Caco-2 (cell line): ENCODE results near the gene ODAD2. TPM values are rescaled to one million over a fixed set of nuclear protein-coding genes. Genes with fewer than 3 reads are reported as not detected.

Source experiments
- BruUV-seq: library from RNA; stranded (reverse); fragments of 400-500 nt; replicated peaks from 2 replicates; lab custom pipeline; 2021; lab: Mats Ljungman, UMichigan
- CTCF ChIA-PET: fragments of 300-600 bp; sonication (Branson Sonifier 250); formaldehyde crosslinking; loops from one replicate; lab custom pipeline; 2022; ENCODE audit warnings: antibody characterized with exemption; lab: Charles Lee
- POLR2A ChIA-PET: fragments of 300-600 bp; sonication (Branson Sonifier 250); formaldehyde crosslinking; loops from one replicate; lab custom pipeline; 2022; ENCODE audit warnings: antibody characterized with exemption; lab: Charles Lee
- DNase-seq, 2 experiments: peaks; one replicate each; pipeline versions ENCODE4 v3.0.0 to v3.0.0-alpha.2; 2020 to 2022
- H3K27me3 ChIP-seq: replicated peaks from 2 replicates; pipeline ENCODE4 v1.6.0; 2011; ENCODE audit warnings: low read length; ENCODE audit not compliant: control insufficient read depth, insufficient read depth
- H3K36me3 ChIP-seq: 2 replicates; pipeline ENCODE4 v1.5.1; 2011; ENCODE audit warnings: low read length; ENCODE audit not compliant: control insufficient read depth, insufficient read depth
- H3K4me1 ChIP-seq: fragments of 250-450 bp; sonication (Bioruptor Pico); 2 replicates; pipeline ENCODE4 v1.5.1; 2020; ENCODE audit warnings: mild to moderate bottlenecking
- H3K4me3 ChIP-seq: 2 replicates; pipeline ENCODE4 v1.5.1; 2011; ENCODE audit warnings: low read depth, mild to moderate bottlenecking, control low read depth, low read length
- H3K9me3 ChIP-seq: fragments of 250-450 bp; sonication (Bioruptor Pico); 2 replicates; pipeline ENCODE4 v1.5.1; 2020; ENCODE audit warnings: mild to moderate bottlenecking, moderate library complexity
- H3K27ac Mint-ChIP-seq: one replicate; pipeline ENCODE4 v1.8.0; 2022; ENCODE audit warnings: mixed read lengths; ENCODE audit not compliant: unreplicated experiment
- H3K27me3 Mint-ChIP-seq: one replicate; pipeline ENCODE4 v1.8.0; 2022; ENCODE audit warnings: mixed read lengths; ENCODE audit not compliant: insufficient read depth, unreplicated experiment
- H3K36me3 Mint-ChIP-seq: one replicate; pipeline ENCODE4 v1.8.0; 2022; ENCODE audit warnings: mild to moderate bottlenecking, mixed read lengths; ENCODE audit not compliant: insufficient read depth, unreplicated experiment
- H3K4me1 Mint-ChIP-seq: one replicate; pipeline ENCODE4 v1.8.0; 2022; ENCODE audit warnings: low read depth, mixed read lengths; ENCODE audit not compliant: unreplicated experiment
- H3K4me3 Mint-ChIP-seq: one replicate; pipeline ENCODE4 v1.8.0; 2022; ENCODE audit warnings: mild to moderate bottlenecking, moderate library complexity, mixed read lengths; ENCODE audit not compliant: unreplicated experiment
- H3K9me3 Mint-ChIP-seq: one replicate; pipeline ENCODE4 v1.8.0; 2022; ENCODE audit warnings: mixed read lengths; ENCODE audit not compliant: unreplicated experiment
- CTCF ChIP-seq, 2 experiments: fragments of 200-600 bp in 1 of 2; IDR thresholded peaks; 1 replicate in 1 of 2; 2 replicates in 1 of 2; pipeline versions ENCODE4 v1.5.1 to v1.8.0; 2011 to 2022; ENCODE audit warnings: antibody characterized with exemption in 1 of 2, control low read depth in 1 of 2, inconsistent platforms in 1 of 2, low read depth in 1 of 2, low read length in 1 of 2, mild to moderate bottlenecking in 1 of 2, moderate library complexity in 1 of 2; ENCODE audit not compliant: insufficient read depth in 1 of 2, severe bottlenecking in 1 of 2, unreplicated experiment in 1 of 2
- intact Hi-C: fragments of 100-400 bp; cut with micrococcal nuclease; formaldehyde crosslinking; loops from one replicate; pipeline ENCODE4 v1.10.0; 2022; ENCODE audit not compliant: unreplicated experiment
- total RNA-seq: library from RNA; stranded (reverse); gene quantifications from 2 replicates; pipeline ENCODE4 v1.2.3, GENCODE V29; 2022

Gene ODAD2
- total RNA-seq, 1 experiment from 2014 or later = not detected

- no peak for DNase-seq
- Mint-ChIP-seq H3K27me3 (peaks cover 33% of the 10 kb centered on the region), H3K4me3 (no peak overlapping the region), H3K9me3 (no peaks in the 10 kb centered on the region), H3K36me3 (no peaks in the 10 kb centered on the region), H3K4me1 (no peaks in the 10 kb centered on the region), H3K27ac (no peak overlapping the region)
- Histone ChIP-seq H3K9me3 (no peaks in the 10 kb centered on the region), H3K36me3 (no peaks in the 10 kb centered on the region), H3K4me3 (no peak overlapping the region), H3K27me3 (no peaks in the 10 kb centered on the region; the same call in 1 of the 2 replicates), H3K4me1 (no peaks in the 10 kb centered on the region)
- no peak for TF ChIP-seq CTCF (IDR thresholded peaks at IDR 0.05; ENCODE audit: insufficient read depth in 1 of 2, low read depth in 1 of 2, low read length in 1 of 2, severe bottlenecking in 1 of 2, unreplicated experiment in 1 of 2)
- intact Hi-C loops = no loop called here
- BruUV-seq = no TSS peak
- POLR2A ChIA-PET = no interaction called here
- CTCF ChIA-PET = no interaction called here
Observed at GRCh38 chr10:27779462-27780015, 219.3 kb downstream of the ODAD2 start.

- H3K27me3 ChIP-seq = no peaks in the 10 kb centered on the region; the same call in 1 of the 2 replicates
- Mint-ChIP-seq H3K9me3 (no peaks in the 10 kb centered on the region), H3K4me1 (no peaks in the 10 kb centered on the region), H3K27me3 (peaks cover 35% of the 10 kb centered on the region), H3K27ac (no peak overlapping the region), H3K36me3 (no peaks in the 10 kb centered on the region), H3K4me3 (no peak overlapping the region)
- no TSS peak for BruUV-seq
- TF ChIP-seq CTCF (IDR thresholded peaks at IDR 0.05; ENCODE audit: insufficient read depth in 1 of 2, low read depth in 1 of 2, low read length in 1 of 2, severe bottlenecking in 1 of 2, unreplicated experiment in 1 of 2) = no peak
- DNase-seq = no peak
- CTCF ChIA-PET = no interaction called here
- intact Hi-C loops = no loop called here
- 0 out of 2 replicates have a peak, but pooled peaks cover 3% of the 10 kb centered on the region for H3K9me3 ChIP-seq
- no peaks in the 10 kb centered on the region for H3K4me1 ChIP-seq
- H3K4me3 ChIP-seq = no peak overlapping the region
- POLR2A ChIA-PET = no interaction called here
- no peaks in the 10 kb centered on the region for H3K36me3 ChIP-seq
Observed at GRCh38 chr10:27774831-27775230, 224.0 kb downstream of the ODAD2 start.

GRCh38 chr10:27771231-27771630 is 227.6 kb downstream of the ODAD2 start:
- Histone ChIP-seq H3K4me1 (no peaks in the 10 kb centered on the region), H3K9me3 (0 out of 2 replicates have a peak, but pooled peaks cover 3% of the 10 kb centered on the region), H3K27me3 (no peaks in the 10 kb centered on the region; the same call in 1 of the 2 replicates), H3K4me3 (no peak overlapping the region), H3K36me3 (no peaks in the 10 kb centered on the region)
- no peak for TF ChIP-seq CTCF (IDR thresholded peaks at IDR 0.05; ENCODE audit: insufficient read depth in 1 of 2, low read depth in 1 of 2, low read length in 1 of 2, severe bottlenecking in 1 of 2, unreplicated experiment in 1 of 2)
- DNase-seq = no peak
- CTCF ChIA-PET = no interaction called here
- peaks cover 37% of the 10 kb centered on the region for H3K27me3 Mint-ChIP-seq
- H3K36me3 Mint-ChIP-seq = no peaks in the 10 kb centered on the region
- no peaks in the 10 kb centered on the region for H3K9me3 Mint-ChIP-seq
- H3K4me1 Mint-ChIP-seq = no peaks in the 10 kb centered on the region
- H3K27ac Mint-ChIP-seq = no peak overlapping the region
- no peak overlapping the region for H3K4me3 Mint-ChIP-seq
- no TSS peak for BruUV-seq
- POLR2A ChIA-PET = no interaction called here
- intact Hi-C loops = no loop called here
